SK-N-MC (cell line): ENCODE data around the gene TTC39A.

Experiments used
- EZH2 ChIP-seq: fragments of 200-600 bp; sonication (generic); IDR thresholded peaks from one replicate; pipeline ENCODE4 v1.6.1; 2017; ENCODE audit warnings: antibody characterized with exemption
- POLR2AphosphoS5 ChIP-seq: IDR thresholded peaks from 2 replicates; pipeline ENCODE4 v1.6.1; 2012; ENCODE audit warnings: mild to moderate bottlenecking, low read depth, low read length, borderline replicate concordance

DNA sequence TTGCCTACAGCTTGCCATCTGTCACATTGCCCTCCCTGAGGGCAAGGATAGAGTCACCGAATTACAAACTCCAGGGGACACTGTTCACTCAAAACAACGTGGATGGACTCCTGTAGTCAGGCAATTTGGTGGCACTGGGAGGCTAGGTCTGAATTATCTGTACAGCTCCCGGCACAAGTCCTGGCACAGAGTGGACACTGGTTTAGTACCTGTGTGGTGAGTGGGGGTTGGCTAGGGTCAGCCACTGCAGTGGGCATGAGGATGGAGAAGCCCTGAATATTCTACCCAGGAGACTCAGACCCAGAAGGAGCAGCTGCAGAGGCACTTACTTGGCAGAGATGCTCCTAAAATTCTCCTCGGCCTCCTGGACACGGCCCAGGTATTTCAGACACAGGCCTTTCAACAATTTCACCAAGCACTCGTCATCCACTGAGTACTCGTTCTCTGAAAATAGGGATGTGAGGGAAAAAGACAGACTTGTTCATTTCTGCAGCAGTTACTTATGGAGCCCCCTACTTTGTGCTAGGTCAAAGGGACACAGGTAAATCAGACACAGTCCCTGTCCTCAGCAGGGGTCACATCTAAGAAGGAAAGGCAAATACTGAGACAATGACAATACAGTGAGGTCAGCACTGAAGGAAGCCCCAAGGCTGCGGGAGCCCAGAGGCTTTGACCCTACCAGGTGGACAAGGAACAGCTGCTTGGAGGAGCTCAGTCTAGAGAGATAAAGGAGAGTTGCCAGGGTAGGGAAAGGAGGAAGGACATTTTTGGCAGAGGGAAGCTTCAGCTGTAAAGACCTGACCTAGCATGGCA lies 40.5 kb downstream of the TTC39A start:
- no peak for TF ChIP-seq POLR2AphosphoS5
- no peak for TF ChIP-seq EZH2
